Measurements from ENCODE around the gene ZNF580. TPM values are rescaled to one million over a fixed set of nuclear protein-coding genes. Genes with fewer than 3 reads are reported as not detected.
A peak's percentile ranks its signal among the peaks of the same experiment; 100 is the strongest.

The ZNF580 gene
- total and polyA plus RNA-seq, 2 of the 13 experiments (the other 11 are each of a cell fraction or from before 2014, with no cell fraction given): 4.4 to 6.0 TPM

DNA sequence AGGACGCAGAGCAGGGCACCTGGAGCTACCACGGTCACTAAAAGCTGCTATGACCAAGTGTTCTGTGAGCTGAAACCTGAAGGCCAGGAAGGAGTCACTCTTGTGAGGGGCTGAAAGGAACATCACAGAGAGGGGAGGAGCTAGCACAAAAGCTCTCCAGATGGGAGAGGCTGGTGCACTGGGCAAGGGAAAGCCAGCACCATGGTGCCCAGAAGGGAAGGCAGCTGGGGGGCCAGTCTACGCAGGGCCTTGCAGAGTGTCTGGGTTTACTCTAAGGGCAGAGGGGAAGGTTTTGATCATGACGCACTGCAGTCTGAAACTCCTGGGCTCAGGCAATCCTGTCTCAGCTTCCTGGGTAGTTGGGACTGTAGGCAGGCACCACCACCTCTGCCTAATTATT, 4.1 kb upstream of the ZNF580 start:
- Histone ChIP-seq H3K27me3 (ENCODE audit: control insufficient read depth in 1 of 2, insufficient read depth in 2 of 2, low read length in 2 of 2) (no peaks in the 10 kb centered on the region; a peak in 1 of 5 replicates), H3K79me2 (ENCODE audit: insufficient read depth, low read length) (peaks cover 27% of the 10 kb centered on the region), H3K4me3 (replicated peaks in 1 of 3; ENCODE audit: insufficient read depth in 1 of 3, low read depth in 2 of 3, low read length in 3 of 3) (peak overlapping the region in 1 of 3 experiments; percentile 28; a peak in 1 of 6 replicates), H3K9me3 (ENCODE audit: low read length) (no peaks in the 10 kb centered on the region), H3K27ac (ENCODE audit: extremely low read length, insufficient read depth, low read length) (no peak overlapping the region), H3K4me1 (ENCODE audit: insufficient read depth, low read length) (peaks cover 55% of the 10 kb centered on the region), H2AFZ (ENCODE audit: low read length) (no peak overlapping the region), H3K36me3 (replicated peaks in 1 of 2; ENCODE audit: control insufficient read depth in 1 of 2, insufficient read depth in 2 of 2, low read length in 2 of 2) (no peaks in the 10 kb centered on the region), H3K4me2 (ENCODE audit: low read depth, low read length) (peak overlapping the region; percentile 98), H4K20me1 (ENCODE audit: insufficient read depth, low read length) (no peaks in the 10 kb centered on the region), H3K9ac (ENCODE audit: insufficient read depth, low read depth, low read length) (peak overlapping the region; percentile 99; the same call in 1 of the 2 replicates)
- DNase-seq (ENCODE audit: low spot score): no peak
- TF ChIP-seq CREB1 (IDR thresholded peaks at IDR 0.05) (no peak), CREB1 (CRISPR knock-in tag; IDR thresholded peaks at IDR 0.05) (no peak), ZNF552 (CRISPR knock-in tag; IDR thresholded peaks at IDR 0.05; ENCODE audit: borderline replicate concordance) (no peak), HDAC1 (CRISPR knock-in tag; IDR thresholded peaks at IDR 0.05) (no peak), ZFP41 (CRISPR knock-in tag; IDR thresholded peaks at IDR 0.05; ENCODE audit: borderline replicate concordance) (no peak), PHF8 (CRISPR knock-in tag; IDR thresholded peaks at IDR 0.05) (no peak), ZBTB20 (CRISPR knock-in tag; IDR thresholded peaks at IDR 0.05; ENCODE audit: borderline replicate concordance, low read depth) (no peak), ZNF678 (CRISPR knock-in tag; IDR thresholded peaks at IDR 0.05) (no peak), ZNF274 (CRISPR knock-in tag; IDR thresholded peaks at IDR 0.05) (no peak), BCL3 (CRISPR knock-in tag; IDR thresholded peaks at IDR 0.05) (no peak), REL (CRISPR knock-in tag; conservative IDR thresholded peaks at IDR 0.05) (no peak), ZNF549 (CRISPR knock-in tag; IDR thresholded peaks at IDR 0.05) (no peak), ZNF891 (CRISPR knock-in tag; IDR thresholded peaks at IDR 0.05) (no peak)
- TF ChIP-seq, protein P1, sequence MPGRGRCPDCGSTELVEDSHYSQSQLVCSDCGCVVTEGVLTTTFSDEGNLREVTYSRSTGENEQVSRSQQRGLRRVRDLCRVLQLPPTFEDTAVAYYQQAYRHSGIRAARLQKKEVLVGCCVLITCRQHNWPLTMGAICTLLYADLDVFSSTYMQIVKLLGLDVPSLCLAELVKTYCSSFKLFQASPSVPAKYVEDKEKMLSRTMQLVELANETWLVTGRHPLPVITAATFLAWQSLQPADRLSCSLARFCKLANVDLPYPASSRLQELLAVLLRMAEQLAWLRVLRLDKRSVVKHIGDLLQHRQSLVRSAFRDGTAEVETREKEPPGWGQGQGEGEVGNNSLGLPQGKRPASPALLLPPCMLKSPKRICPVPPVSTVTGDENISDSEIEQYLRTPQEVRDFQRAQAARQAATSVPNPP (CRISPR knock-in tag; IDR thresholded peaks at IDR 0.05): no peak
- TF ChIP-seq, protein P2, sequence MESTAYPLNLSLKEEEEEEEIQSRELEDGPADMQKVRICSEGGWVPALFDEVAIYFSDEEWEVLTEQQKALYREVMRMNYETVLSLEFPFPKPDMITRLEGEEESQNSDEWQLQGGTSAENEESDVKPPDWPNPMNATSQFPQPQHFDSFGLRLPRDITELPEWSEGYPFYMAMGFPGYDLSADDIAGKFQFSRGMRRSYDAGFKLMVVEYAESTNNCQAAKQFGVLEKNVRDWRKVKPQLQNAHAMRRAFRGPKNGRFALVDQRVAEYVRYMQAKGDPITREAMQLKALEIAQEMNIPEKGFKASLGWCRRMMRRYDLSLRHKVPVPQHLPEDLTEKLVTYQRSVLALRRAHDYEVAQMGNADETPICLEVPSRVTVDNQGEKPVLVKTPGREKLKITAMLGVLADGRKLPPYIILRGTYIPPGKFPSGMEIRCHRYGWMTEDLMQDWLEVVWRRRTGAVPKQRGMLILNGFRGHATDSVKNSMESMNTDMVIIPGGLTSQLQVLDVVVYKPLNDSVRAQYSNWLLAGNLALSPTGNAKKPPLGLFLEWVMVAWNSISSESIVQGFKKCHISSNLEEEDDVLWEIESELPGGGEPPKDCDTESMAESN (CRISPR knock-in tag; conservative IDR thresholded peaks at IDR 0.05): no peak
- POLR2A ChIA-PET: interaction anchor here (0.8 to 3.3 kb wide), 3 partner anchors 12 to 37 kb away, joined by 4 to 15 read pairs (median 12); partner anchors contain the start of genes FIZ1, U2AF2 and ZNF784
- BruUV-seq (replicated peaks): no TSS peak
- intact Hi-C loops (cut with micrococcal nuclease; ENCODE audit: unreplicated experiment) (loop anchor here (10.0 kb wide), 1 partner anchor 52 kb away; the partner anchor contains the start of gene ZNF579), in situ Hi-C loops (cut with HindIII; ENCODE audit: extremely low pct_ligation_motif_present, low pct_unique_long_range_greater_than_20kb) (no loop called here)
- CTCF ChIA-PET (ENCODE audit: low intra/inter-chr PET ratio, low total read pairs): no interaction called here
- no peak for ATAC-seq
- FAIRE-seq: no peak
- 91% methylated on average over 4 of the region's 4 CpGs for WGBS (ENCODE audit: low lambda C conversion rate)
